NT2/D1 (cell line): Measurements from ENCODE around the gene SPOCK2.

ENCODE experiments used
- DNase-seq: peaks from one replicate; pipeline ENCODE4 v3.0.0-alpha.2; 2011; ENCODE audit warnings: low read depth, low spot score
- H3K27me3 ChIP-seq: 2 replicates; pipeline ENCODE4 v1.6.0; 2011; ENCODE audit warnings: mild to moderate bottlenecking; ENCODE audit not compliant: insufficient read length, insufficient read depth
- H3K36me3 ChIP-seq: 2 replicates; pipeline ENCODE4 v1.6.1; 2011; ENCODE audit warnings: mild to moderate bottlenecking, low read length, mixed read lengths; ENCODE audit not compliant: insufficient read depth, insufficient read length
- H3K4me1 ChIP-seq: 2 replicates; pipeline ENCODE4 v1.5.1; 2011; ENCODE audit not compliant: insufficient read depth, insufficient read length
- H3K4me3 ChIP-seq: 2 replicates; pipeline ENCODE4 v1.5.1; 2011; ENCODE audit warnings: low read depth; ENCODE audit not compliant: insufficient read length
- H3K9ac ChIP-seq: 2 replicates; pipeline ENCODE4 v1.6.0; 2011; ENCODE audit warnings: low read depth; ENCODE audit not compliant: insufficient read length
- H3K9me3 ChIP-seq: 2 replicates; pipeline ENCODE4 v1.5.1; 2011; ENCODE audit warnings: mild to moderate bottlenecking, low read length; ENCODE audit not compliant: insufficient read depth
- SUZ12 ChIP-seq: IDR thresholded peaks from 2 replicates; pipeline ENCODE4 v1.6.1; 2011; ENCODE audit not compliant: insufficient read length, insufficient read depth; ENCODE audit errors: extremely low read depth
- YY1 ChIP-seq: IDR thresholded peaks from 2 replicates; pipeline ENCODE4 v1.6.1; 2011; ENCODE audit not compliant: insufficient read length, insufficient read depth
- ZNF274 ChIP-seq: IDR thresholded peaks from 2 replicates; pipeline ENCODE4 v1.6.1; 2011; ENCODE audit warnings: mild to moderate bottlenecking, low read depth, low read length

Gene SPOCK2

DNA sequence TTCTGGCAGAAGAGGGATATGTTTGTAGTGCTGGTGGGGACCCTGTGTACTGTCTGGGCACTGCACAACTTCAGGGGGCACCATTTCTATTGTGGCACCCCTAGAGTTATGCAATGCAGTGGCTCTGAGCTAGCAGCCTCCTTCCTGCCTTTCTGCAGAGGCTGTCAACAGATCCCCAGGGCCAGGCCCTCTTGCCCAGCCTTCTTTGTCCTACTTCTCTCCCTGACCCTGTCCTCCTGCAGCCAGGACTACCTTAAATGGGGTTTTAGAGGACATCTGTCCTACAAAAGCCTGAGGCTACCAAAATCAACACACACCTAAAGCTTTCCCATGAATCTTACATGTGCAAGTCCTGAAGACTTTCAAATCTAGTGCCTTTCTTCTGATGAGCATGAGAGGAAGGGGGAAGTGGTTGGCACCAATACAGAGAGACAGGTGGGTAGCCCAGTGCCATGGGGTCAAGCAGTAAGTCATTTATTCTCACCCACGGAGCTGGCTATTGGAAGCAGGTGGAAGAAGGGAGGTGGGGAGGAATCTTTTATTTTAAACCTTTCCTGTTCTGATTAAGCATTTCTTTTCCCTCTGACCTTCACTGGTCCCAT lies 2.4 kb downstream of the SPOCK2 start:
- Histone ChIP-seq H3K27me3 (peaks cover 67% of the 10 kb centered on the region), H3K4me3 (no peak overlapping the region), H3K9ac (no peak overlapping the region), H3K9me3 (no peaks in the 10 kb centered on the region), H3K4me1 (no peaks in the 10 kb centered on the region), H3K36me3 (no peaks in the 10 kb centered on the region)
- DNase-seq: no peak
- no peak for TF ChIP-seq SUZ12
- TF ChIP-seq YY1: no peak
- no peak for TF ChIP-seq ZNF274

DNA sequence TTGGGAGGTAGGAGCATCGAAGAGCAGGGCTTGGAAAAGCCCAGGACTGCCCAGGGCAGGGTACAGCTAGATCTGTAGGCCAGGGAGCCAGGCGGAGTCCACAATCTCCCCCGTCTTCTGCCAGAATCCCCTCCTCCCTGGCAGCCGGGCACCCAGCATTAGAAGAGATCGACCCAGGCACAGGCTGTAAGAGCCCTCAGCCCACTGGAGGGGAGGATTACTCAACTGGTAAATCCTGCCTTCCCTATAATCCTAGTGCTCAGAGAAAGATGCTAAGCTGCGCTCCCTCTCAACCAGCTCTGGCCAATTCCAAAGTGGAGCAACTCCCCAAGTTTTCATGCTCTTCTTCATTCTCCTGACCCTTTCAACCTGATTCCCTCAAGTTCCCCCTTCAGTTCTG lies 3.2 kb downstream of the SPOCK2 start:
- no peaks in the 10 kb centered on the region for H3K36me3 ChIP-seq
- H3K4me1 ChIP-seq: no peaks in the 10 kb centered on the region
- H3K27me3 ChIP-seq: peaks cover 65% of the 10 kb centered on the region
- no peak for DNase-seq
- H3K9ac ChIP-seq: no peak overlapping the region
- no peaks in the 10 kb centered on the region for H3K9me3 ChIP-seq
- TF ChIP-seq SUZ12 (no peak), YY1 (no peak), ZNF274 (no peak)
- H3K4me3 ChIP-seq: no peak overlapping the region

DNA sequence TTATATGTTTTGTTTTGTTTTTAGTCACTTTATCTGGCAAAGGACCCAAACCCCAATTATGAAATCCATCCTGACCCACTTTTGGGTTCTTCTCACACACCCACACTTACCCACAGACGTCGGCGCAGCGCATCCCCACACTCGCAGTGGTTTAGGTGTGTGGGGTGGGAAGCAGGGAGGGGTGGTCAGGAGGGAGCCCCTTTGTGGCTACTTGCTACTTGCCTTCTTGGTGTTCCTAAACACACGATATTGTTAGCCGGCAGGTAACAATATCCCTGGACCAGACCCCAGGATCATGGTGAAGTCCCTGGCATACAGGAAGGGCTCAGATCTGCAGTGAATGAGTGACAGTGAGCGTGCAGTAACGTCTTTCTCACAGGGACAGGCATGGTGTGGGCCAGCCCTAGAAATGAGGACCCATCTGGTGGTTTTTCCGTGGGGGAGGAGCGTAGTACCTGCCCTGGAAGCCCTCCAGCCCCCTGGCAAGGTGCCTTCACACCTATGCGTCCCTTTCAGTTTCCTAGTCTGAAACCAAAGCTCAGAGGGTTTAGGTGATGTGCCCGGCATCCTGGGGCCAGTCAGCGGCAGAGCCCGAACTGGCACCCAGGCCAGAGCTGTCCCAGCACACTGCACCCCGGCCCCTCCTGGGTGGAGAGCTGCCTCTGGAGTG lies 4.4 kb downstream of the SPOCK2 start:
- H3K4me3 ChIP-seq: no peak overlapping the region
- TF ChIP-seq ZNF274: no peak
- TF ChIP-seq SUZ12: no peak
- TF ChIP-seq YY1: no peak
- no peak for DNase-seq
- H3K27me3 ChIP-seq: peaks cover 54% of the 10 kb centered on the region
- no peaks in the 10 kb centered on the region for H3K36me3 ChIP-seq
- no peaks in the 10 kb centered on the region for H3K4me1 ChIP-seq
- no peaks in the 10 kb centered on the region for H3K9me3 ChIP-seq
- H3K9ac ChIP-seq: no peak overlapping the region

DNA sequence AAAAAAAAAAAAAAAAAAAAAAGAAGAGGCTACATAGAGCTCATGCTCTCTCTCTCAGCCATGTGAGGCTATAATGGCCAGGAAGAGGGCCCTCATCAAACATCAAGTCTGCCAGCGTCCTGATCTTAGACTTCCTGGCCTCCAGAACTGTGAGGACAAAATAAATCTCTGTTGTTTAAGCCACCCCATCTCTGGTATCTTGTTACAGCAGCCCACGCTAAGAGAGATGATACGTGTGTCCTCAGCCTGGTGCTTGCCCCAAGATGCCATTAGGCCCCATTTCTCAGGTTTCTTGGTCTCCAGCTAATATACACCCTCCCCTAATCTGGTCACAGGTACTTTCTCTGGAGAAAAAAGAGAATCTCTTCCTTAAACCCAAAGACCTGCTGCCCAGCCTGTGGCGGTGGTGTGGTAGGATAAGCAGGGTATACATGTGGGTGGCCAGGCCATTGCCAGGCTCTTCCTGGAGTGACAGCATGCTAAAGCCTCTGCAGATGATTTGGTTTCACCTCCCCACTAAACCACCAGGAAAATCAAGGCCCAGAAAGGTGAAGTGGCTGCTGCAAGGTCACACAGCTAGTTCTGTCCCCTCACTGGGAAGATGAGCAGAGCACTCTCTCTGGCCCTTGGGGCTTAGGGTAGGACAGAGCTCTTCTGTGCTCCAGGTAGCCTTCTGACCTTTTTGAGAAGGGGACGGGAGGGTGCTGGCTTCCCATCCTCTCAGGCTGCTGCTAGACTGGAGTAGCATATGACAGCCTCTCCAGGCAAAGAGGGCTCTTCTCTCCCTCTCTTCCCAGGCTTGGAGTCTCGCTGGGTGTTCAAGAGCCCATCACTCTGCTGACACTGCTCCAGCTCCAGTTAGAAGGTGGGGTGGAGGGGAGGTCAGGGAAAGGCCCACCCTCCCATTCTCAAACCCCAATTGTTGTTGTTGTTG lies 5.2 kb downstream of the SPOCK2 start:
- TF ChIP-seq ZNF274: no peak
- H3K27me3 ChIP-seq: peaks cover 46% of the 10 kb centered on the region
- H3K36me3 ChIP-seq: no peaks in the 10 kb centered on the region
- no peak overlapping the region for H3K4me3 ChIP-seq
- no peaks in the 10 kb centered on the region for H3K4me1 ChIP-seq
- no peak overlapping the region for H3K9ac ChIP-seq
- DNase-seq: no peak
- H3K9me3 ChIP-seq: no peaks in the 10 kb centered on the region

DNA sequence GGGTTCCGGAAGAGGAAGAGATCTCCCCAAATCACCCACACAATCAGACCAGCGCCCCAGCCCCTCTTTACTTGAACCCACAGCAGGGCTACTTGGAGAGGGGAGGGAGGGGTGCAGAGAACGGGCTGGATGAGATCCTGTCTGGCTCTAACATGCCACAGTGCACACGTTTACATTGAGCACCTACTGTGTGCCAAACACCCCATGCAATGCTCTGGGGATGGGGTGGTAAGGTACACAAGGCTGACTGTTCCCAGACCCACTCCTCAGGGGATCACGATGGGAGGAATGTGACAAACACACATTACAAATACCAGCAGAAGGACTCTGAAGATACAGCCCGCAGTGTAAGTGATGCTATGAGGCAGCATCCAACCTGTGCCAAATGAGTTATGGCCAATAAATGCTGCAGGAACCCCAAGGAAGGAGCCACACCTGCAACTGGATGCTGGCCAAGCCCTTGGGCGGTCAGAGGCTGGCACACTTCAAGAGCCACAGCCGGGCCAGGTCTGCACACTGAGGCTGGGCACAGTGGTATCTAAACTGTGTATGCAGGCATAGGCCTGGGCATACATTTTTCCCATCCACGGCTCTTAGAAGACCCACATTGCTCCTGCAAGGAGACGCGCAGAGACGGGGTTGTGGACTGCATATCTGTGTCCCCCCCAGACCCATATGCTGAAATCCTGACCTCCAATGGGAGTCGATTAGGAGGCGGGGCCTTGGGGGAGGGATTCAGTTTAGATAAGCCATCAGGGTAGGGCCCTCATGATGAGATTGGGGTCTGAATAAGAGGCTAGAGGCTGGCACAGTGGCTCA lies 6.4 kb downstream of the SPOCK2 start:
- no peaks in the 10 kb centered on the region for H3K36me3 ChIP-seq
- peaks cover 35% of the 10 kb centered on the region for H3K27me3 ChIP-seq
- H3K9ac ChIP-seq: no peak overlapping the region
- H3K4me3 ChIP-seq: no peak overlapping the region
- no peaks in the 10 kb centered on the region for H3K9me3 ChIP-seq
- TF ChIP-seq ZNF274 (no peak), YY1 (no peak), SUZ12 (no peak)
- DNase-seq: no peak
- no peaks in the 10 kb centered on the region for H3K4me1 ChIP-seq

DNA sequence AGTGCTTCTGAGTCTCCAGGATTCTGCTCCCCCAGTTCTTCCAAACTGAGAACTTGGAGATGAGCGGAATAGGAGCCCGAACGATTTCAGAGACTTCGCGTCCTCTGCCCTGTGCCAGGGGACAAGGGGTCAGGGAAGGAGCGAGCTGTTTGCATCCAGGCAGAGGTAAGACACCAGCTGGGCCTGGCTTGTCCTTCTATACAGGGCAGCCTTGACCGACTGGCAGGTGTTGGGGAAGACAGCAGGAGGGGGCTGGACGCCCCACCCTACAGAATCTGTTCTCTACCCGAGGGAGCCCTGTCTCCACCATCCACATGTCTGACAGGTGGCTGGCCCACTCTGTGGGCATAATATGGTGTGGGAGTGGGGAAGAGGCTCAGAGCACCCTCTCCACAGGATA lies 7.1 kb downstream of the SPOCK2 start:
- no peaks in the 10 kb centered on the region for H3K4me1 ChIP-seq
- no peaks in the 10 kb centered on the region for H3K36me3 ChIP-seq
- DNase-seq: no peak
- H3K9ac ChIP-seq: no peak overlapping the region
- peaks cover 27% of the 10 kb centered on the region for H3K27me3 ChIP-seq
- no peaks in the 10 kb centered on the region for H3K9me3 ChIP-seq
- no peak overlapping the region for H3K4me3 ChIP-seq
- TF ChIP-seq ZNF274: no peak
- TF ChIP-seq YY1: no peak
- TF ChIP-seq SUZ12: no peak
